Erythroblast (primary cell): ENCODE results near the gene HEMGN.

ENCODE experiments used
- GATA1 ChIP-seq: IDR thresholded peaks from 2 replicates; pipeline ENCODE4 v1.6.1; 2011; ENCODE audit warnings: low read depth, mild to moderate bottlenecking, control low read depth, low read length, moderate library complexity
- POLR2A ChIP-seq: IDR thresholded peaks from 2 replicates; pipeline ENCODE4 v1.6.1; 2011; ENCODE audit warnings: mild to moderate bottlenecking, low read length

DNA sequence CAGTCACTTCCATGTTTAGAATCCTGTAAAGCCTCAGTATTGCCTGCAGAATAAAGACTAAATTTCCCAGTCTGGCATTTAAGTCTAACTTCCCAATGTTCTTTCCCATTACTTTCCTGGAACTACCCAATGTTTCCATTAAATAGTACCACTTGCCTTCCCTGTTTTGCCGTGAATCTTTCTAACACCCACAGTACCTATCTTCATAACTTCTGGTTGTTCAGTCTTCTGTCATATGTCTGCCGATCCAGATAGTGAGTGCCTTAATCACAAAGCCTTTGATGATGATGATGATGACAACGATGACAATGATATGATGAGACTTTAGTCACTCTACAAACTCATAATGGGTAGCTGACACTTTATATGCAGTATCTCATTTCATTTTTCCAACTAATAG lies 6.6 kb upstream of the HEMGN start:
- TF ChIP-seq POLR2A: no peak
- no peak for TF ChIP-seq GATA1
